ENCODE results near the gene DAB1. TPM values are rescaled to one million over a fixed set of nuclear protein-coding genes. Genes with fewer than 3 reads are reported as not detected.

The DAB1 gene
- total and polyA plus RNA-seq, 2 of the 8 experiments (the other 6 are each of a cell fraction or from before 2014, with no cell fraction given) = 4.4 to 11.8 TPM

DNA sequence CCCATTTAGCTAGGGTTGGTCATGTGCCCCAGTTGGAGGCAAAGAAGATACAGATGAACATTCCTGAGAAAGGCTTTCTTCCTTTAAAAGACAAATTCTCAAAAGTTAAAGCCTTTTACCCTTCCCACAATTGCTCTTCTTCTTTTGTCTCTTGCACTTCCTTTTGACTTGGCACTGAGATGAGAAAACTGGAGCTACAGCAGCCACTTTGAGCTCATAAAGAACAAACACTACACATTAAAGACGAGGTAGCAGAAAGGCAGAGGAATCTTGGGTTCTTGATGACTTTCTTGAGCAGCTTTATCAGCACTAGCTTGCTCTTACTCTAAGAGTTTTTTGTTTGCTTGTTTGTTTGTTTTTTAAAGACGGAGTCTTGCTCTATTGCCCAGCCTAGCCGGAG lies 92.2 kb downstream of the DAB1 start:
- Histone ChIP-seq H3K14ac (ENCODE audit: insufficient read length) (no peak overlapping the region), H4K8ac (ENCODE audit: extremely low read depth, insufficient read depth, low read length) (no peak overlapping the region), H4K5ac (ENCODE audit: insufficient read length, low read depth, low read length) (no peak overlapping the region), H3K9me3 (ENCODE audit: insufficient read depth in 2 of 2, low read depth in 1 of 2, low read length in 1 of 2) (no peaks in the 10 kb centered on the region), H3K36me3 (ENCODE audit: control insufficient read depth in 2 of 4, insufficient read depth in 4 of 4, low read length in 3 of 4) (no peaks in the 10 kb centered on the region), H2BK20ac (ENCODE audit: low read length) (no peak overlapping the region), H4K91ac (replicated peaks; ENCODE audit: insufficient read length, low read length) (no peak overlapping the region), H3K4me1 (replicated peaks in 1 of 4; ENCODE audit: control insufficient read depth in 3 of 4, insufficient read depth in 4 of 4, low read length in 3 of 4) (peaks cover 0 to under 1% (median under 1%) of the 10 kb centered on the region in 4 experiments; a peak in 1 of 7 replicates), H3K56ac (replicated peaks; ENCODE audit: insufficient read length, low read depth, low read length) (no peak overlapping the region), H3K9ac (replicated peaks in 1 of 4; ENCODE audit: extremely low read depth in 1 of 4, low read depth in 3 of 4, low read length in 3 of 4) (no peak overlapping the region), H3K79me2 (ENCODE audit: control insufficient read depth in 1 of 2, insufficient read depth in 2 of 2, low read length in 2 of 2) (no peaks in the 10 kb centered on the region), H3K79me1 (ENCODE audit: low read depth, low read length) (no peaks in the 10 kb centered on the region), H3K27ac (ENCODE audit: low read depth, low read length) (no peak overlapping the region), H3K4me3 (ENCODE audit: extremely low read depth in 1 of 4, insufficient read depth in 2 of 4, low read depth in 3 of 4, low read length in 4 of 4) (no peak overlapping the region), H2BK15ac (ENCODE audit: low read length) (no peak overlapping the region), H2AK5ac (ENCODE audit: low read depth, low read length) (no peak overlapping the region), H3K23ac (ENCODE audit: insufficient read length) (no peak overlapping the region), H3K18ac (ENCODE audit: extremely low read depth, low read length) (no peak overlapping the region), H3K27me3 (replicated peaks in 1 of 4; ENCODE audit: control insufficient read depth in 3 of 4, extremely low read depth in 1 of 4, insufficient read depth in 3 of 4, low read length in 3 of 4) (no peaks in the 10 kb centered on the region), H2BK5ac (ENCODE audit: low read depth, low read length) (no peak overlapping the region), H2BK12ac (ENCODE audit: low read depth, low read length) (no peak overlapping the region), H3K23me2 (ENCODE audit: low read depth, low read length) (no peaks in the 10 kb centered on the region), H2BK120ac (replicated peaks; ENCODE audit: low read depth, low read length) (no peak overlapping the region), H3K4ac (replicated peaks; ENCODE audit: insufficient read length, low read depth, low read length) (no peak overlapping the region), H4K20me1 (replicated peaks in 1 of 2; ENCODE audit: control insufficient read depth in 1 of 2, insufficient read depth in 2 of 2, low read length in 2 of 2) (no peaks in the 10 kb centered on the region), H2AFZ (ENCODE audit: low read length) (no peak overlapping the region), H3K4me2 (ENCODE audit: insufficient read depth in 1 of 2, low read depth in 2 of 2, low read length in 2 of 2) (no peak overlapping the region)
- CTCF ChIA-PET (ENCODE audit: partially characterized antibody) = interaction anchor here (0.8 kb wide), 1 partner anchor 99 kb away, joined by 3 read pairs; no protein-coding TSS in a partner anchor
- DNase-seq (ENCODE audit: low read depth in 1 of 2, low spot score in 2 of 2) (no peak), FAIRE-seq (no peak)
- WGBS, 2 experiments (ENCODE audit: extremely low coverage in 1 of 2, insufficient coverage in 1 of 2, insufficient read length in 1 of 2, insufficient replicate concordance in 2 of 2, low coverage in 1 of 2, low lambda C conversion rate in 2 of 2, missing lambda C conversion rate in 1 of 2) = 73% methylated on average over 3 of the region's 3 CpGs; no CpG with 5 or more reads in 1 of the 2 experiments
- POLR2A ChIA-PET (ENCODE audit: partially characterized antibody) = interaction anchor here (1.3 kb wide), 1 partner anchor 9 kb away, joined by 6 read pairs; no protein-coding TSS in a partner anchor
- TF ChIP-seq CHD1 (IDR thresholded peaks at IDR 0.05; ENCODE audit: low read depth, low read length) (no peak), POU5F1 (IDR thresholded peaks at IDR 0.05; ENCODE audit: low read depth, low read length) (no peak), CTBP2 (IDR thresholded peaks at IDR 0.05; ENCODE audit: borderline replicate concordance, insufficient read depth, insufficient read length, low read length) (no peak), BRCA1 (IDR thresholded peaks at IDR 0.05; ENCODE audit: low read depth, low read length) (no peak), NANOG (IDR thresholded peaks at IDR 0.05; ENCODE audit: insufficient read depth, low read depth, low read length, poor library complexity, severe bottlenecking) (no peak), SRF (IDR thresholded peaks at IDR 0.05; ENCODE audit: low read depth, low read length) (no peak), SIX5 (IDR thresholded peaks at IDR 0.05; ENCODE audit: low read depth, low read length) (no peak), GTF2F1 (IDR thresholded peaks at IDR 0.05; ENCODE audit: borderline replicate concordance, low read depth, low read length) (no peak), RAD21 (IDR thresholded peaks at IDR 0.05 in 1 of 2, conservative IDR thresholded peaks at IDR 0.05 in 1 of 2; ENCODE audit: low read depth in 2 of 2, low read length in 2 of 2) (no peak), EP300 (IDR thresholded peaks at IDR 0.05; ENCODE audit: borderline replicate concordance in 1 of 2, low read depth in 2 of 2, low read length in 2 of 2) (no peak)
- TF ChIP-seq, protein P1, sequence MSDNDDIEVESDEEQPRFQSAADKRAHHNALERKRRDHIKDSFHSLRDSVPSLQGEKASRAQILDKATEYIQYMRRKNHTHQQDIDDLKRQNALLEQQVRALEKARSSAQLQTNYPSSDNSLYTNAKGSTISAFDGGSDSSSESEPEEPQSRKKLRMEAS (IDR thresholded peaks at IDR 0.05) = no peak

Measured in H1 (cell line).